H1 (cell line): ENCODE measurements around the gene KIF15. TPM values are rescaled to one million over a fixed set of nuclear protein-coding genes. Genes with fewer than 3 reads are reported as not detected.

ENCODE experiments used
- CTCF ChIA-PET: fragments of 300-600 bp; sonication (Branson Sonifier 250); formaldehyde crosslinking; loops from one replicate; lab custom pipeline; 2021; ENCODE audit not compliant: partially characterized antibody; lab: Charles Lee
- POLR2A ChIA-PET: fragments of 300-600 bp; sonication (Branson Sonifier 250); formaldehyde crosslinking; loops from one replicate; lab custom pipeline; 2021; ENCODE audit warnings: inconsistent platforms; ENCODE audit not compliant: partially characterized antibody; lab: Charles Lee
- DNase-seq, 2 experiments: peaks; one replicate each; pipeline versions ENCODE4 v3.0.0 to v3.0.0-alpha.2; 2010 to 2022; ENCODE audit warnings: low spot score in 2 of 2, low read depth in 1 of 2, mixed read lengths in 1 of 2
- FAIRE-seq: peaks from 2 replicates; lab custom pipeline; 2011; peaks lifted over from hg19 to GRCh38; lab: Jason Lieb, UNC
- H2AFZ ChIP-seq: 2 replicates; pipeline ENCODE4 v1.8.1; 2012; ENCODE audit warnings: low read length, inconsistent platforms
- H2AK5ac ChIP-seq: 2 replicates; pipeline ENCODE4 v1.6.1; 2013; ENCODE audit warnings: low read depth, low read length
- H2BK120ac ChIP-seq: replicated peaks from 2 replicates; pipeline ENCODE3; 2013; ENCODE audit warnings: low read depth, low read length, inconsistent platforms
- H2BK12ac ChIP-seq: 2 replicates; pipeline ENCODE4 v1.6.1; 2013; ENCODE audit warnings: low read depth, low read length
- H2BK15ac ChIP-seq: 2 replicates; pipeline ENCODE4 v1.6.1; 2013; ENCODE audit warnings: low read length
- H2BK20ac ChIP-seq: 2 replicates; pipeline ENCODE4 v1.6.1; 2013; ENCODE audit warnings: low read length
- H2BK5ac ChIP-seq: 2 replicates; pipeline ENCODE4 v1.6.1; 2013; ENCODE audit warnings: low read depth, low read length
- H3K14ac ChIP-seq: 2 replicates; pipeline ENCODE4 v1.6.1; 2013; ENCODE audit warnings: inconsistent platforms; ENCODE audit not compliant: insufficient read length
- H3K18ac ChIP-seq: 2 replicates; pipeline ENCODE4 v1.6.1; 2013; ENCODE audit warnings: low read length; ENCODE audit errors: extremely low read depth
- H3K23ac ChIP-seq: 2 replicates; pipeline ENCODE4 v1.6.1; 2013; ENCODE audit warnings: inconsistent platforms; ENCODE audit not compliant: insufficient read length
- H3K23me2 ChIP-seq: 2 replicates; pipeline ENCODE4 v1.6.1; 2013; ENCODE audit warnings: low read depth, low read length
- H3K27ac ChIP-seq: 2 replicates; pipeline ENCODE4 v1.6.1; 2011; ENCODE audit warnings: low read depth, low read length, inconsistent platforms
- H3K27me3 ChIP-seq, 4 experiments: replicated peaks in 1 of 4; 1 replicate in 1 of 4; 2 replicates in 3 of 4; pipeline versions ENCODE4 v1.6.1 to v1.8.1; 2011 to 2013; ENCODE audit warnings: low read length in 3 of 4, mild to moderate bottlenecking in 3 of 4, inconsistent platforms in 2 of 4, mixed read lengths in 2 of 4, moderate library complexity in 1 of 4; ENCODE audit not compliant: control insufficient read depth in 3 of 4, insufficient read depth in 3 of 4; ENCODE audit errors: extremely low read depth in 1 of 4
- H3K36me3 ChIP-seq, 4 experiments: 2 replicates each; pipeline versions ENCODE4 v1.6.1 to v1.8.1; 2011 to 2013; ENCODE audit warnings: mild to moderate bottlenecking in 4 of 4, low read length in 3 of 4, moderate library complexity in 2 of 4, control low read depth in 1 of 4, inconsistent platforms in 1 of 4; ENCODE audit not compliant: insufficient read depth in 4 of 4, control insufficient read depth in 2 of 4
- H3K4ac ChIP-seq: replicated peaks from 2 replicates; pipeline ENCODE3; 2013; ENCODE audit warnings: low read length, low read depth, mixed read lengths, inconsistent platforms; ENCODE audit not compliant: insufficient read length
- H3K4me1 ChIP-seq, 4 experiments: replicated peaks in 1 of 4; 1 replicate in 1 of 4; 2 replicates in 3 of 4; pipeline versions ENCODE4 v1.6.1 to v1.8.1; 2011 to 2013; ENCODE audit warnings: low read length in 3 of 4, inconsistent platforms in 2 of 4, mixed read lengths in 1 of 4; ENCODE audit not compliant: insufficient read depth in 4 of 4, control insufficient read depth in 3 of 4
- H3K4me2 ChIP-seq, 2 experiments: 2 replicates each; pipeline versions ENCODE4 v1.6.1 to v1.8.1; 2011 to 2013; ENCODE audit warnings: low read depth in 2 of 2, low read length in 2 of 2, control low read depth in 1 of 2, inconsistent platforms in 1 of 2, mild to moderate bottlenecking in 1 of 2; ENCODE audit not compliant: insufficient read depth in 1 of 2
- H3K4me3 ChIP-seq, 4 experiments: fragments of 200-600, 300-600 bp in 1 of 4; sonication (generic), shearing (Covaris generic), sonication (Bioruptor Twin) in 1 of 4; 2 replicates each; pipeline versions ENCODE4 v1.5.1 to v1.8.1; 2011 to 2016; ENCODE audit warnings: low read length in 4 of 4, low read depth in 3 of 4, control low read depth in 2 of 4, inconsistent platforms in 2 of 4, mild to moderate bottlenecking in 2 of 4, mixed read lengths in 1 of 4, moderate library complexity in 1 of 4; ENCODE audit not compliant: insufficient read depth in 2 of 4; ENCODE audit errors: extremely low read depth in 1 of 4
- H3K56ac ChIP-seq: replicated peaks from 2 replicates; pipeline ENCODE3; 2013; ENCODE audit warnings: low read depth, mild to moderate bottlenecking, mixed read lengths, low read length, inconsistent platforms; ENCODE audit not compliant: insufficient read length
- H3K79me1 ChIP-seq: 2 replicates; pipeline ENCODE4 v1.6.1; 2013; ENCODE audit warnings: low read depth, low read length, control low read depth
- H3K79me2 ChIP-seq, 2 experiments: 2 replicates each; pipeline versions ENCODE4 v1.6.1 to v1.8.1; 2012 to 2013; ENCODE audit warnings: low read length in 2 of 2, mild to moderate bottlenecking in 2 of 2, inconsistent platforms in 1 of 2; ENCODE audit not compliant: insufficient read depth in 2 of 2, control insufficient read depth in 1 of 2
- H3K9ac ChIP-seq, 4 experiments: replicated peaks in 1 of 4; 1 replicate in 1 of 4; 2 replicates in 3 of 4; pipeline versions ENCODE4 v1.6.1 to v1.8.1; 2011 to 2013; ENCODE audit warnings: low read depth in 3 of 4, low read length in 3 of 4, control low read depth in 2 of 4, mild to moderate bottlenecking in 2 of 4, moderate library complexity in 2 of 4, inconsistent platforms in 1 of 4; ENCODE audit errors: extremely low read depth in 1 of 4
- H3K9me3 ChIP-seq, 2 experiments: 2 replicates each; pipeline versions ENCODE4 v1.6.1 to v1.8.1; 2012 to 2013; ENCODE audit warnings: mild to moderate bottlenecking in 2 of 2, moderate library complexity in 2 of 2, control low read depth in 1 of 2, inconsistent platforms in 1 of 2, low read depth in 1 of 2, low read length in 1 of 2, mixed read lengths in 1 of 2; ENCODE audit not compliant: insufficient read depth in 2 of 2
- H4K20me1 ChIP-seq, 2 experiments: replicated peaks in 1 of 2; 2 replicates each; pipeline versions ENCODE3 to v1.8.1; 2011 to 2013; ENCODE audit warnings: inconsistent platforms in 2 of 2, low read length in 2 of 2, mild to moderate bottlenecking in 1 of 2; ENCODE audit not compliant: insufficient read depth in 2 of 2, control insufficient read depth in 1 of 2
- H4K5ac ChIP-seq: 2 replicates; pipeline ENCODE4 v1.6.1; 2013; ENCODE audit warnings: low read length, low read depth, mixed read lengths, inconsistent platforms; ENCODE audit not compliant: insufficient read length
- H4K8ac ChIP-seq: 2 replicates; pipeline ENCODE4 v1.8.0; 2013; ENCODE audit warnings: mild to moderate bottlenecking, moderate library complexity, low read length, inconsistent platforms; ENCODE audit not compliant: insufficient read depth; ENCODE audit errors: extremely low read depth
- H4K91ac ChIP-seq: replicated peaks from 2 replicates; pipeline ENCODE3; 2013; ENCODE audit warnings: low read length, mixed read lengths, inconsistent platforms; ENCODE audit not compliant: insufficient read length
- ATF2 ChIP-seq: IDR thresholded peaks from 2 replicates; pipeline ENCODE4 v1.6.1; 2012; ENCODE audit warnings: low read length, inconsistent platforms
- CTBP2 ChIP-seq: IDR thresholded peaks from 2 replicates; pipeline ENCODE4 v1.7.0; 2011; ENCODE audit warnings: borderline replicate concordance, mild to moderate bottlenecking, moderate library complexity, mixed read lengths, low read length; ENCODE audit not compliant: insufficient read depth, insufficient read length
- EP300 ChIP-seq, 2 experiments: IDR thresholded peaks; 1 replicate in 1 of 2; 2 replicates in 1 of 2; pipeline ENCODE4 v1.6.1; 2011 to 2012; ENCODE audit warnings: low read depth in 2 of 2, low read length in 2 of 2, mild to moderate bottlenecking in 2 of 2, borderline replicate concordance in 1 of 2, inconsistent platforms in 1 of 2, moderate library complexity in 1 of 2
- GABPA ChIP-seq: IDR thresholded peaks from 2 replicates; pipeline ENCODE4 v1.6.1; 2011; ENCODE audit warnings: mild to moderate bottlenecking, low read length, moderate library complexity, borderline replicate concordance; ENCODE audit not compliant: insufficient read depth
- HDAC2 ChIP-seq, 2 experiments: fragments of 300-600 bp in 1 of 2; sonication (generic) in 1 of 2; IDR thresholded peaks; 2 replicates each; pipeline ENCODE4 v1.6.1; 2011 to 2012; ENCODE audit warnings: low read depth in 2 of 2, low read length in 2 of 2, mild to moderate bottlenecking in 2 of 2, moderate library complexity in 2 of 2, borderline replicate concordance in 1 of 2, inconsistent platforms in 1 of 2
- KDM5A ChIP-seq: fragments of 200-600 bp; IDR thresholded peaks from 2 replicates; pipeline ENCODE4 v1.7.1; 2012; ENCODE audit warnings: mild to moderate bottlenecking, low read length, inconsistent platforms, mixed read lengths
- NANOG ChIP-seq: IDR thresholded peaks from 2 replicates; pipeline ENCODE4 v1.6.1; 2011; ENCODE audit warnings: low read length, low read depth, mild to moderate bottlenecking, inconsistent platforms; ENCODE audit not compliant: insufficient read depth, poor library complexity, severe bottlenecking
- POLR2AphosphoS5 ChIP-seq: IDR thresholded peaks from 2 replicates; pipeline ENCODE4 v1.6.1; 2011; ENCODE audit warnings: low read depth, low read length
- SP4 ChIP-seq: IDR thresholded peaks from 2 replicates; pipeline ENCODE4 v1.6.1; 2012; ENCODE audit warnings: low read length, inconsistent platforms
- TCF12 ChIP-seq: IDR thresholded peaks from 2 replicates; pipeline ENCODE4 v1.6.1; 2011; ENCODE audit warnings: low read depth, mild to moderate bottlenecking, low read length
- WGBS, 2 experiments: shearing (Covaris generic) in 1 of 2; methylation state at CpG; one replicate each; pipeline versions ENCODE4 v1.1.6 to v1.1.7; 2013 to 2015; ENCODE audit warnings: low lambda C conversion rate in 2 of 2, mixed read lengths in 2 of 2, inconsistent platforms in 1 of 2, low coverage in 1 of 2, missing lambda C conversion rate in 1 of 2; ENCODE audit not compliant: insufficient replicate concordance in 2 of 2, insufficient coverage in 1 of 2, insufficient read length in 1 of 2; ENCODE audit errors: extremely low coverage in 1 of 2, missing lambda C conversion rate in 1 of 2; 5-methylcytosine and 5-hydroxymethylcytosine counted together
- polyA plus RNA-seq, 7 experiments: library from polyadenylated mRNA; depleted of rRNA in 3 of 7; stranded (reverse) in 5 of 7; unstranded in 2 of 7; fragments of >200 nt in 5 of 7; fragments of 200-250 nt in 2 of 7; gene quantifications; 1 replicate in 5 of 7; 2 replicates in 1 of 7; 4 replicates in 1 of 7; pipeline versions ENCODE4 v1.2.1 to v1.2.3, GENCODE V29; 2011 to 2013; ENCODE audit warnings: missing spikeins in 2 of 7, mixed read lengths in 2 of 7
- total RNA-seq: library from RNA; stranded (reverse); fragmentation: NEBNext Ultra II Directional; extraction: Animal tissue kit (Norgen Biotek cat#: 25700); gene quantifications from 2 replicates; pipeline ENCODE4 v1.2.1, GENCODE V29; 2021

The KIF15 gene
- total and polyA plus RNA-seq, 2 of the 8 experiments (the other 6 are each of a cell fraction or from before 2014, with no cell fraction given): 4.2 to 25.5 TPM

GRCh38 chr3:44880284-44880683 is 118.7 kb downstream of the KIF15 start:
- H3K27ac ChIP-seq: no peak overlapping the region
- no peaks in the 10 kb centered on the region for H4K20me1 ChIP-seq
- POLR2A ChIA-PET: no interaction called here
- no peak overlapping the region for H3K56ac ChIP-seq
- TF ChIP-seq ATF2 (no peak), EP300 (IDR thresholded peaks at IDR 0.05; ENCODE audit: borderline replicate concordance in 1 of 2, low read depth in 2 of 2, low read length in 2 of 2) (no peak), KDM5A (no peak), NANOG (no peak), POLR2AphosphoS5 (no peak), TCF12 (no peak), HDAC2 (IDR thresholded peaks at IDR 0.05; ENCODE audit: borderline replicate concordance in 1 of 2, low read depth in 2 of 2, low read length in 2 of 2) (no peak), GABPA (no peak), CTBP2 (no peak), SP4 (no peak)
- no peaks in the 10 kb centered on the region for H3K36me3 ChIP-seq
- 93% methylated on average over 2 of the region's 2 CpGs; no CpG with 5 or more reads in 1 of the 2 experiments for WGBS, 2 experiments
- no peak overlapping the region for H3K23ac ChIP-seq
- no peak overlapping the region for H3K14ac ChIP-seq
- H2AFZ ChIP-seq: no peak overlapping the region
- no peak overlapping the region for H3K4me2 ChIP-seq
- DNase-seq (no peak), FAIRE-seq (no peak)
- H2BK12ac ChIP-seq: no peak overlapping the region
- no peak overlapping the region for H4K5ac ChIP-seq
- no peak overlapping the region for H2AK5ac ChIP-seq
- H3K27me3 ChIP-seq: no peaks in the 10 kb centered on the region
- no peak overlapping the region for H4K8ac ChIP-seq
- H3K4me3 ChIP-seq: no peak overlapping the region
- CTCF ChIA-PET: interaction anchor here (0.9 to 1.8 kb wide), 3 partner anchors 28 to 35 kb away, joined by 4 to 5 read pairs (median 4); no protein-coding TSS in a partner anchor
- H3K4me1 ChIP-seq: peaks cover 0 to 2% (median 0%) of the 10 kb centered on the region in 4 experiments; a peak in 2 of 7 replicates
- H4K91ac ChIP-seq: no peak overlapping the region
- H2BK15ac ChIP-seq: no peak overlapping the region
- no peaks in the 10 kb centered on the region for H3K79me1 ChIP-seq
- no peak overlapping the region for H2BK5ac ChIP-seq
- no peak overlapping the region for H2BK20ac ChIP-seq
- no peak overlapping the region for H3K18ac ChIP-seq
- no peaks in the 10 kb centered on the region for H3K23me2 ChIP-seq
- no peak overlapping the region for H2BK120ac ChIP-seq
- H3K9ac ChIP-seq: no peak overlapping the region
- peaks cover 4 to 8% of the 10 kb centered on the region in 2 experiments; a peak in 2 of 4 replicates for H3K9me3 ChIP-seq
- H3K79me2 ChIP-seq: no peaks in the 10 kb centered on the region
- H3K4ac ChIP-seq: no peak overlapping the region
